Effector memory CD4-positive, alpha-beta T cell (primary cell): ENCODE measurements around the gene UBE2B.
"Not testable (repeated sequence)": the region's sequence is repeated elsewhere in the genome, so short reads cannot be mapped to it uniquely, and the experiment has no call there.

Source experiments
- DNase-seq, 3 donors: peaks; one replicate each; pipeline ENCODE4 v3.0.0-alpha.2; 2020
- H3K27ac ChIP-seq: 2 replicates; pipeline ENCODE4 v1.7.0; 2013; ENCODE audit warnings: mild to moderate bottlenecking, low read length, moderate library complexity; ENCODE audit not compliant: insufficient read depth, poor library complexity, severe bottlenecking
- H3K27me3 ChIP-seq: replicated peaks from 2 replicates; pipeline ENCODE4 v1.7.0; 2013; ENCODE audit warnings: mild to moderate bottlenecking, low read length; ENCODE audit not compliant: insufficient read depth, control insufficient read depth, poor library complexity, severe bottlenecking
- H3K36me3 ChIP-seq: 2 replicates; pipeline ENCODE4 v1.7.0; 2013; ENCODE audit warnings: mild to moderate bottlenecking, low read length, moderate library complexity; ENCODE audit not compliant: control insufficient read depth, insufficient read depth
- H3K4me1 ChIP-seq: 2 replicates; pipeline ENCODE4 v1.7.0; 2013; ENCODE audit warnings: low read length, mild to moderate bottlenecking; ENCODE audit not compliant: control insufficient read depth, insufficient read depth, poor library complexity, severe bottlenecking
- H3K4me3 ChIP-seq: 2 replicates; pipeline ENCODE4 v1.7.0; 2013; ENCODE audit warnings: low read length, low read depth, mild to moderate bottlenecking; ENCODE audit not compliant: insufficient read depth, poor library complexity, severe bottlenecking
- H3K9me3 ChIP-seq: 2 replicates; pipeline ENCODE4 v1.7.0; 2013; ENCODE audit warnings: mild to moderate bottlenecking, low read length, moderate library complexity; ENCODE audit not compliant: control insufficient read depth
- total RNA-seq, 3 donors: gene quantifications; one replicate each; lab custom pipeline; 2026; lab: John Stamatoyannopoulos, UW

The UBE2B gene
- 31.9 to 57.6 (median 47.4) reads per million in 3 donors for total RNA-seq

GRCh38 chr5:134370871-134371833 lies at the start of gene UBE2B:
Gene UBE2B, plus strand, starts transcription at chr5:134371569. Its CDS starts 27 bp downstream, at chr5:134371596.
- DNase-seq, result peak; percentile 94 to 98 (median 96)
- peaks cover 3% of the 10 kb centered on the region for H3K36me3 ChIP-seq
- no peaks in the 10 kb centered on the region for H3K9me3 ChIP-seq
- peaks cover 16% of the 10 kb centered on the region for H3K4me1 ChIP-seq
- no peaks in the 10 kb centered on the region for H3K27me3 ChIP-seq
- H3K4me3 ChIP-seq, result peak within 1 kb of the TSS; percentile 99
- H3K27ac ChIP-seq, result peak within 1 kb of the TSS; percentile 100

- H3K9me3 ChIP-seq, result no peaks in the 10 kb centered on the region
These were observed 44.0 kb upstream of the UBE2B start for GRCh38 chr5:134327327-134327726.

GRCh38 chr5:134328619-134329018 lies 42.8 kb upstream of the UBE2B start:
- H3K27me3 ChIP-seq, result no peaks in the 10 kb centered on the region
- no peaks in the 10 kb centered on the region for H3K36me3 ChIP-seq
- no peak overlapping the region for H3K4me3 ChIP-seq
- no peak overlapping the region for H3K27ac ChIP-seq
- no peaks in the 10 kb centered on the region for H3K9me3 ChIP-seq
- H3K4me1 ChIP-seq, result no peaks in the 10 kb centered on the region
- DNase-seq, result no peak

More at GRCh38 chr5:134327327-134327726, 44.0 kb upstream of the UBE2B start:
- Histone ChIP-seq H3K27me3 (no peaks in the 10 kb centered on the region), H3K27ac (no peak overlapping the region), H3K4me3 (no peak overlapping the region), H3K4me1 (no peaks in the 10 kb centered on the region), H3K36me3 (no peaks in the 10 kb centered on the region)
- no peak for DNase-seq

- not testable (repeated sequence) for H3K4me1 ChIP-seq, H3K27ac ChIP-seq, H3K4me3 ChIP-seq, H3K9me3 ChIP-seq, H3K36me3 ChIP-seq, H3K27me3 ChIP-seq, DNase-seq
These were observed 34.5 kb upstream of the UBE2B start for GRCh38 chr5:134336833-134337232.

- DNase-seq, H3K4me1 ChIP-seq, H3K9me3 ChIP-seq, H3K36me3 ChIP-seq, H3K4me3 ChIP-seq, H3K27me3 ChIP-seq, H3K27ac ChIP-seq: not testable (repeated sequence)
These were observed 27.9 kb upstream of the UBE2B start for GRCh38 chr5:134343500-134343899.

- H3K27me3 ChIP-seq, H3K9me3 ChIP-seq, DNase-seq, H3K4me1 ChIP-seq, H3K27ac ChIP-seq, H3K36me3 ChIP-seq, H3K4me3 ChIP-seq: not testable (repeated sequence)
These were observed 25.9 kb upstream of the UBE2B start for GRCh38 chr5:134345476-134345875.

GRCh38 chr5:134345996-134346395 lies 25.4 kb upstream of the UBE2B start:
- no peak for DNase-seq
- H3K4me1 ChIP-seq, result no peaks in the 10 kb centered on the region
- H3K36me3 ChIP-seq, result no peaks in the 10 kb centered on the region
- H3K4me3 ChIP-seq, result no peak overlapping the region
- no peak overlapping the region for H3K27ac ChIP-seq
- H3K27me3 ChIP-seq, result no peaks in the 10 kb centered on the region
- H3K9me3 ChIP-seq, result no peaks in the 10 kb centered on the region

- DNase-seq, result no peak
- H3K9me3 ChIP-seq, result no peaks in the 10 kb centered on the region
- no peaks in the 10 kb centered on the region for H3K36me3 ChIP-seq
- H3K27ac ChIP-seq, result no peak overlapping the region
- H3K4me1 ChIP-seq, result no peaks in the 10 kb centered on the region
- no peaks in the 10 kb centered on the region for H3K27me3 ChIP-seq
- H3K4me3 ChIP-seq, result no peak overlapping the region
These were observed 21.9 kb upstream of the UBE2B start for GRCh38 chr5:134349463-134349862.

- Histone ChIP-seq H3K4me3 (no peak overlapping the region), H3K4me1 (no peaks in the 10 kb centered on the region)
- DNase-seq, result no peak
These were observed 15.7 kb upstream of the UBE2B start for GRCh38 chr5:134355681-134356080.

GRCh38 chr5:134365604-134366003 lies 5.8 kb upstream of the UBE2B start:
- no peak overlapping the region for H3K27ac ChIP-seq
- DNase-seq, result no peak
- H3K4me3 ChIP-seq, result no peak overlapping the region
- H3K4me1 ChIP-seq, result peaks cover 8% of the 10 kb centered on the region
- no peaks in the 10 kb centered on the region for H3K9me3 ChIP-seq
- H3K36me3 ChIP-seq, result no peaks in the 10 kb centered on the region
- no peaks in the 10 kb centered on the region for H3K27me3 ChIP-seq

More at GRCh38 chr5:134355681-134356080, 15.7 kb upstream of the UBE2B start:
- no peaks in the 10 kb centered on the region for H3K36me3 ChIP-seq
- no peaks in the 10 kb centered on the region for H3K27me3 ChIP-seq
- no peak overlapping the region for H3K27ac ChIP-seq
- no peaks in the 10 kb centered on the region for H3K9me3 ChIP-seq
